RWPE2 (cell line): ENCODE measurements around the gene MRPL47.
"Not testable (repeated sequence)": the region's sequence is repeated elsewhere in the genome, so short reads cannot be mapped to it uniquely, and the experiment has no call there.

Source experiments
- ATAC-seq: fragments of 200-7000 bp; cut with Tn5 transposase; 3 replicates; pipeline ENCODE4 v1.9.1; 2021; ENCODE audit warnings: low read depth
- DNase-seq: peaks from one replicate; pipeline ENCODE4 v3.0.0-alpha.2; 2020; ENCODE audit warnings: low spot score
- H3K27ac ChIP-seq: fragments of 450-650 bp; 2 replicates; pipeline ENCODE4 v1.5.1; 2017; ENCODE audit warnings: mild to moderate bottlenecking; ENCODE audit not compliant: poor library complexity, severe bottlenecking
- H3K27me3 ChIP-seq: fragments of 250-450 bp; sonication (Bioruptor Pico); 2 replicates; pipeline ENCODE4 v1.5.1; 2021; ENCODE audit warnings: mild to moderate bottlenecking, moderate library complexity; ENCODE audit not compliant: insufficient read depth, poor library complexity, severe bottlenecking
- H3K36me3 ChIP-seq: fragments of 250-450 bp; sonication (Bioruptor Pico); 2 replicates; pipeline ENCODE4 v1.5.1; 2020; ENCODE audit warnings: low read depth, mild to moderate bottlenecking, moderate library complexity
- H3K4me1 ChIP-seq: fragments of 250-450 bp; sonication (Bioruptor Pico); 2 replicates; pipeline ENCODE4 v1.5.1; 2021; ENCODE audit warnings: mild to moderate bottlenecking, moderate library complexity; ENCODE audit not compliant: insufficient read depth, poor library complexity, severe bottlenecking
- H3K4me3 ChIP-seq: fragments of 250-450 bp; sonication (Bioruptor Pico); 2 replicates; pipeline ENCODE4 v1.5.1; 2021; ENCODE audit warnings: mild to moderate bottlenecking, moderate library complexity; ENCODE audit not compliant: severe bottlenecking
- H3K9me3 ChIP-seq: fragments of 250-450 bp; sonication (Bioruptor Pico); 2 replicates; pipeline ENCODE4 v1.5.1; 2021; ENCODE audit warnings: mild to moderate bottlenecking, moderate library complexity; ENCODE audit not compliant: severe bottlenecking
- TF ChIP-seq, protein P1 (sequence below): fragments of 450-650 bp; IDR thresholded peaks from one replicate; pipeline ENCODE4 v1.5.1; 2017; ENCODE audit warnings: mild to moderate bottlenecking, moderate library complexity; ENCODE audit not compliant: poor library complexity, severe bottlenecking

MRPL47 gene

DNA sequence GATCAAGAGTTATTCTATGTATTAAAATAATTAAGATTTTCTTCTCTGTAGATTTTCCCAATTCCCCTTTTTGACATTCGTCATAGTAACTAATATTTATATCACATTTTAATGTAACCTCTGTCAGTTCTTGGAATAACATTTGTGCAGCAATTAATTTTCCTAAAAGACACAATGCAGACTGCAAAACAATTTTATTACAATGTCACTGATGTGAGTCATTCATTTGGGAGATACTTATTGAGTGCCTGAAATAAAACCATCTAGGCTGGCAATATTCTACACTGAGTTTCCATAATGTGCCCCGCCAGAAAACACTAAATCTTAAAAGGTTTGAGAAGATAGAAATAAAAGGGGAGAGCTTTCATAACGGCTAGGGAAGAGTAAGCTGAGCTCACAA lies 41.7 kb upstream of the MRPL47 start:
- ATAC-seq (no peak), DNase-seq (no peak)
- TF ChIP-seq, protein P1, sequence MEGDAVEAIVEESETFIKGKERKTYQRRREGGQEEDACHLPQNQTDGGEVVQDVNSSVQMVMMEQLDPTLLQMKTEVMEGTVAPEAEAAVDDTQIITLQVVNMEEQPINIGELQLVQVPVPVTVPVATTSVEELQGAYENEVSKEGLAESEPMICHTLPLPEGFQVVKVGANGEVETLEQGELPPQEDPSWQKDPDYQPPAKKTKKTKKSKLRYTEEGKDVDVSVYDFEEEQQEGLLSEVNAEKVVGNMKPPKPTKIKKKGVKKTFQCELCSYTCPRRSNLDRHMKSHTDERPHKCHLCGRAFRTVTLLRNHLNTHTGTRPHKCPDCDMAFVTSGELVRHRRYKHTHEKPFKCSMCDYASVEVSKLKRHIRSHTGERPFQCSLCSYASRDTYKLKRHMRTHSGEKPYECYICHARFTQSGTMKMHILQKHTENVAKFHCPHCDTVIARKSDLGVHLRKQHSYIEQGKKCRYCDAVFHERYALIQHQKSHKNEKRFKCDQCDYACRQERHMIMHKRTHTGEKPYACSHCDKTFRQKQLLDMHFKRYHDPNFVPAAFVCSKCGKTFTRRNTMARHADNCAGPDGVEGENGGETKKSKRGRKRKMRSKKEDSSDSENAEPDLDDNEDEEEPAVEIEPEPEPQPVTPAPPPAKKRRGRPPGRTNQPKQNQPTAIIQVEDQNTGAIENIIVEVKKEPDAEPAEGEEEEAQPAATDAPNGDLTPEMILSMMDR: no peak
- Histone ChIP-seq H3K4me3 (no peak overlapping the region), H3K27me3 (no peaks in the 10 kb centered on the region), H3K36me3 (no peaks in the 10 kb centered on the region), H3K4me1 (no peaks in the 10 kb centered on the region), H3K27ac (no peak overlapping the region), H3K9me3 (no peaks in the 10 kb centered on the region)

DNA sequence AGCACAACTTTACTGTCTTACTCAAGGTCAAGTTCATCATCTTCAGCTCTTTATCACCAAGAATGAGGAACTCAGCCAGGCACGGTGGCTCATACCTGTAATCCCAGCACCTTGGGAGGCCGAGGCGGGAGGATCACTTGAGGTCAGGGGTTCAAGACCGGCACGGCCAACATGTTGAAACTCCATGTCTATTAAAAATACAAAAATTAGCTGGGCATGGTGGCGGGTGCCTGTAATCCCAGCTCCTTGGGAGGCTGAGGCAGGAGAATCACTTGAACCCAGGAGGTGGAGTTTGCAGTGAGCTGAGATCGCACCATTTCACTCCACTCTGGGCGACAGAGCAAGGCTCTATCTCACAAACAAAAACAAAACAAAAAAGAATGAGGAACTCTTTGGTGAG lies 39.4 kb upstream of the MRPL47 start:
- H3K4me3 ChIP-seq, H3K4me1 ChIP-seq, H3K27me3 ChIP-seq, H3K36me3 ChIP-seq, H3K27ac ChIP-seq, DNase-seq, H3K9me3 ChIP-seq, ATAC-seq: not testable (repeated sequence)

DNA sequence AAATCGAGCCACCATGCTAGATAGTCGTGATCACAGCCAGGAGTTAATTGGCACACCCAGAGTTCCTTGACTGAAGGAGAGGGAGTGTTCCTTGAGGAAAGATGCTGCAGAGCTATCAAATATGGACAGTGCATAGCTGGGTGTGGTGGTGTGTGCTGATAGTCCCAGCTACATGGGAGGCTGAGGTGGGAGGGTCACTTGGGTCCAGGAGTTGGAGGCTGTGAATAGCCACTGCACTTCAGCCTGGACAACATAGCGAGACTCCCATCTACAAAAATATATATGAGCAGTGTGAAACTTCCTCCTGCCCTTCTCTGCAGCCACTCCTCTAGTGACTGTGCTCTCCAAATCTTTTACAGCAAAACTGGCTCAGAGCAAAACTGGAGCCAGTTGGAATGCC lies 38.4 kb upstream of the MRPL47 start:
- Histone ChIP-seq H3K27me3 (no peaks in the 10 kb centered on the region), H3K4me1 (no peaks in the 10 kb centered on the region), H3K36me3 (no peaks in the 10 kb centered on the region), H3K4me3 (no peak overlapping the region), H3K27ac (no peak overlapping the region), H3K9me3 (no peaks in the 10 kb centered on the region)
- DNase-seq (no peak), ATAC-seq (no peak)
- TF ChIP-seq, protein P1: no peak

DNA sequence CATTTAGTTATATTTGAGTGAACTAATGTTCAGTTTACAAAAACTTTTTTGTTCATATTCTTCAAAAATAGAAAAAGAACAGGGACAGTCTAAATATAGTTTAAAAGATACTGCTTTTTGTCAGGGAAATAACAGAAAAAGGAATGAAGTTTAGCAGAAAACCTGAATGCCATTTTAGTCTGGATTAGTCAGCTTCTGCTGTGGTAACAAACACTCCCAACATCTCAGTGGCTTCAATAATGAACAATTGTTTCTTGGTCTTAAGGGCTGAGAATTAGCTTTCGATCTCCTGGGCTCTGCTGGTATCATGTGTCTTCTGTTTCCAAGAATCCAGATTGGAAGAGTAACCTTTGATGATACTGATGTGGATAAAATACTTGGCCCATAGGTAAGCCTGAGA lies 36.0 kb upstream of the MRPL47 start:
- Histone ChIP-seq H3K27ac (no peak overlapping the region), H3K36me3 (no peaks in the 10 kb centered on the region), H3K27me3 (no peaks in the 10 kb centered on the region), H3K9me3 (no peaks in the 10 kb centered on the region), H3K4me3 (no peak overlapping the region), H3K4me1 (no peaks in the 10 kb centered on the region)
- ATAC-seq (no peak), DNase-seq (no peak)
- TF ChIP-seq, protein P1: no peak

DNA sequence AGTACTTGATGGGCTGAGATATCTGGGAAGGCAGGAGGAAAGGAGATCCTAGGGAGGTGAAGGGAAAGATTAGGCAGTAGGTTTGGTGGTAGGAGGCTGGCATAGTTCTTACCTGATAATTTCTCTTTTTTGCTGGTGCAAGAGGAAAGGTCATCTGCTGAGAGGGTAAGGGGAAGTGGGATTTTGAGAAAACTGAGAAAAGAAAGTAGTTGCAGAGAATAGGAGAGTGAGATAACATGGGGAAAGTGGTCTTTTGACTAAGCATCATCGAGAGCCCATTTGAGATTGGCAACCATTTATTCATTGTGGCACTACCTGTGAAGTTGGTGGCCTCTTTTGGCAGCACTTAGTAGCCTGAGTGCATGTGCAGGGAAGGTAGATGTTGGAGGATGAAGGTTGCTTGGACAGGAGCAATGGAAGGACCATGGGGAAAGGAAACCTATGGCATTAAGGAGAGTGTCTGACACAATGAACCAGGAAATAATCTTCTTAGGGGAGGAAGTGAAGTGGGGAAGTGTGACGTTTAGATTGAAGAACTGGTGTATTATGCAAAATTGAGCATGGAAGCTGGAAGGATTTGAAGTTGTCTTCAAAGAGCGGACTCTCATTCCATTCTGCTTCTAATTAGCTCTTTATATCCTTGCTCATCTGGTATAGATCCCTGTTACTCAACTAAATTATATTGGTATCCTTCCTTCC lies 26.5 kb upstream of the MRPL47 start:
- no peaks in the 10 kb centered on the region for H3K9me3 ChIP-seq
- no peak overlapping the region for H3K4me3 ChIP-seq
- H3K36me3 ChIP-seq: no peaks in the 10 kb centered on the region
- DNase-seq: no peak
- no peak for ATAC-seq
- H3K27ac ChIP-seq: no peak overlapping the region
- TF ChIP-seq, protein P1: no peak
- no peaks in the 10 kb centered on the region for H3K4me1 ChIP-seq
- no peaks in the 10 kb centered on the region for H3K27me3 ChIP-seq
